ENCODE data around the gene FAM3B.

The FAM3B gene

DNA sequence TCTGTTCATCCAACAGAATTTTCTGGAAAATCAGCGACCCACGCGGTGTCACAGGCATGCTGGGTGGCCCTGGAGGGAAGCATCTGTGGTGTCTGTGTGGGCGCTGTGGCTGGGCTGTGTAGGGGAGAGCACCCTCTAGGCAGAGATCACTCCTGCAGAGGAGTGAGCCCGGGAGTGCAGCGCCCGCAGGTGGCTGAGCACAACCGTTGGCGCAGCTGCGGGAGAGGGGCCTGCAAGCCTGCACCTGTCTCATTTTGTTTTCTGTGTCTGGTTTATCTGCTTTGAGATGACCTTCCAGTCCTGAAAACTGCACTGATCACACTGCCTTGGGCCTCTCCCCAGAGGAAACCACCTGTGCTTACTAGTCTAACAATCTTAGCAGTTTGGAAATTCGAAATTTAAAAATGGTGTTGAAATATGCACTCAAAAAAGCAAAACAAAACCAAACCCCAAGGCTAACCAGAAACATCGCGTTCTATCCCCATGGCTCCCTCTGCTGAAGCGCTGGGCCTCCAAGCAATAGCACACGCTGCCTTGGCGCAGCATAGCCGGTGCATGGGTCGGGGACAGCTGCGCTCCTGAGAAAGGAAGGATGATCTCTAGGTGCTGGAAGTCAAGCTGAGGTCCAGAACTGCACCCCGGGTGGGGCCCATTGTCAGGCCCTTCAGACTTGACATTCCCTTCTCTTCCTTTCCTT, 4.8 kb downstream of the FAM3B start:
- DNase-seq: no peak

DNA sequence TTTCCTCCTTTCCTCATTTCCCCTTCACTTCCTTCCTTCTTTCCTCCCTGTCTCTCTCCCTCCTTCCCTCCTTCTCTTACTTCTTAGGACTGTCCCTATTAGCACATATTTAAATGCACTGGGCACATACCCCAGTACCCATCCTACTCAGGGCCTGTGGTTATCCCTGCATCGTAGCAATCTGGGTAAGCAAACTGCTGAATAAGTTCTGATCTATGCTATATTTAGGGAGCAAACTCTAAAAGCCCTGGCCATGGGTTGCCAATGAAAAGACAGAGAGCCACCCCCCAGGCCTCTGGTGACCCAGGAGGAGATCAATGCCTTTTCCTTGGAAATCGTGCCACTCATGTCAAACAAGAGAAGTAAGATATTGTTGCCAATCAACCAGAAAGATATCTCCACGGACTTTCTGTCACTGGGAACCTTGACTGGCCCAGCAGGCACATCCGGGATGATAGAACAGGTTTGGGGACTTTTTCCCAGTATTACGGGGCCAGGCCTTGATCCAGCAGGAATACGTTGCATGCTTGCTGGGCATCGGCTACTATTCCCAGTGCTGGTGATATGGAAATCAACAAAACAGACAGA, 5.4 kb downstream of the FAM3B start:
- no peak for DNase-seq

DNA sequence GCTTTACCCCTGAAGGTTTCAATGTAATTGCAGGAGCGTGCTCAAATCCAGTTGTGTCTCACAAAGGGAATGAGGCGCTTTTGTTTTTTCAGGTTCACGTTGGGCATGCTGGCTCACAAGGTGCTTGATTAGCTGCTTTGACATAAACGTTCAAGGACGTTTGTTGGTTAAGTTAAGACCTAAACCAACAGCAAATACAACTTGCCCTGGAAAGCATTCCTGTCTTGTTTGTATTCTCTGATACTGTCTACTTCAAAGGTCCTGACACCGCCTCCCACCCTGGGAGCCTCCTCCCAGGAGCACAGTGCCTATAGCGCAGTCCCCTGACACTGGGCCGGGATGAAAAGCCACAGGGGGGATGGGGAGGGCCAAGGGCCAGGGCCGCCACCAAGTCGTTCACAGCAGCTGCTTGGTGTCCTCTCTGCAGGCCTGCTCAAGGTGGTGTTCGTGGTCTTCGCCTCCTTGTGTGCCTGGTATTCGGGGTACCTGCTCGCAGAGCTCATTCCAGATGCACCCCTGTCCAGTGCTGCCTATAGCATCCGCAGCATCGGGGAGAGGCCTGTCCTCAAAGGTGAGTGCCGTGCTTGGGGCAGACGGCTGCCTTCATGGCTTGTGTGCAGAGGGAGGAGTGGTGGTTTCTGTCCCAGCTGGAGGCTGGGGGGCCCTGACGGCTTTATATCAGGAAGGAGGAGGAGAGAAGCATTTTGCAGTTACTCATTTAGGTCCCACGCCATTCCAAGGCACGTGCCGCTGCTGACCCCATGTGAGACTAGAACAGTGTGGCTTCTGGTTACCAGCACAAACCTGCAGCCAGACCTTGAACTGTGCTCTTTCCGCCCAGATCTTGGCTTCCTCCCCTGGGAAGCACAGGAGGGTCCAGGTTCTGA, 6.1 kb downstream of the FAM3B start:
- no peak for DNase-seq

DNA sequence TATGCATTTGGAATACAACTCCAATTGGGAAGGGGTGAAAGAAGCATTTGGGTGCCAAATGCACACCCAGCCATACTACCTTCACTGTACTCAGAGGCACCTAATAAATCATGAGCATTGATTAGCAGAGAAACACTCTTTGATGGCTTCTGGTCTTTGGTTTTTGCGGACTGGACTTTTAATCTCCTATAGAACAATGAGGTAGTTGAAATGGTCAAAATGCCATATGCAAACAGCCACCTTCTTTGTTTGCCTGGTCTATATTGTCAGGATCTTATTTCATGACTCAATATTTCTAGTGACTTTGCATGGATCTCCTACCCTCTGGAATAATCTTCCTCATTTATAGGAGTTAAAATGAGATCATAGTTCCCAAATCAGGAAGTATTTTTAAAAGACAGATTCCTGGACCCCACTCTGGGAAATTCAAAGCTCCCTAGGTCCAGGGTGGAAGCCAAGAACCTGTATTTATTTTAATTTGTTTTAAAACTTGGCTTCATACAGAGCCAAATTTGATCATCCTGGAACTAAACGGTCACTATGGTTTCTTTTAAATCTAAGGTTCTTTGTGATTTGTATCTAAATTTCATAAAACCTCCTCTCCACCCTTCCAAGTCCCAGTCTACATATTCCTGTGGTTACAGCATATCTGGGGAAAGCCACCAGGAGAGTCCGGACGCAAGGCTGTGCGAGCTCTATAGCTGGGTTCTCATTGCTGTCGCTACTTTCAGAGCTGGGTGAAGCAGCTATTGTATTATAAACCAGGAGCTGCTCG, 8.7 kb downstream of the FAM3B start:
- DNase-seq: no peak

DNA sequence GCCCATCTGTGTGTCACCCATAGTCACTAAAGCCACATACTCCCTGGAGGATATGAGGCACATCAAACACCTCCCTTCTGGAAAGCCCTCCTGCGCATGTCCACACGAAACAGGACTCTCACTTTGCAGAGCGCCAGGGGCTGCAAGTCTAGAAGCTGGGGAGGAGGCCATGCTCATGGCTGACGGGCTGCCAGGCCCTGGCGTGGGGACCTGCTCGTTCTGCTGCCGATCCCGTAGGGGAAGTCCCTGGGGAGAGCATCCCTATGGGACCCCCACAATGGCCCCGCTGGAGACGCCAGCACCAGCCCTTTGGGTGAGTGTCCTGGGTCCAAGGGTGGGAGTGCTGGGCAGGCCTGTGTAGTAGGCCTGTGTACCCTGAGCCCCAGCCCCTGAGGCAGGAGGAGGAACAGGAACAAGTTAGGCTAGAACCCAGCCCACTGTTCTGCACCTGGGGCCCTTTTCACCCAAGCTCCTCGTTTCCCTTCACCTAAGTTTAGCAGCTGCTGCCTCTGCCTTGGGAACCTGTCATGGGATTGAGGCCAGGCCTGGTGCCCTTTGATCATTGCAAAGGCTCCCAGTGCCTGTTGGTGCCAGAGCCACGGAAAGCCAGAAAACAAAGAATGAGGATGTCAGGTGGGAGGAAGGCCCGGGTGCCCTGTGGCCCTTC, 9.9 kb downstream of the FAM3B start:
- DNase-seq: no peak

DNA sequence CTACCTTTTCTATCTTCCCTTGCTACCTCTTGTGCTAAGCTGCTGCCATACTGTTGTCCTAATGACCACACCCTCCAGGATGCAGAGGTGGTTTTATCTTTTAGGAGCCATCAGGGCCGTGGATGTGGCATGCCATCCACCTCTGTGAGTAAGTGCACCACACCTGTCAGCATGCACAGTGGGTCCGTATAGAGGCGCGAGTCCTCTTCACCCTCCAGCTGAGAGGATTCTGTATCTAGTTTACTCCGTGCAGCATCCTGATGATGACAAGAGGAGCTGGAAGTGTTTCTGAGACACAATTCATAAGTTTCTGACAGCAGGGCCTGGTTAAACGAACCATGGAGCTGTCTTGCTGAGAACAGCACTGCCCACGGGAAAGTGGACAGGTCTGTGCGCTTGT, 11.2 kb downstream of the FAM3B start:
- no peak for DNase-seq

DNA sequence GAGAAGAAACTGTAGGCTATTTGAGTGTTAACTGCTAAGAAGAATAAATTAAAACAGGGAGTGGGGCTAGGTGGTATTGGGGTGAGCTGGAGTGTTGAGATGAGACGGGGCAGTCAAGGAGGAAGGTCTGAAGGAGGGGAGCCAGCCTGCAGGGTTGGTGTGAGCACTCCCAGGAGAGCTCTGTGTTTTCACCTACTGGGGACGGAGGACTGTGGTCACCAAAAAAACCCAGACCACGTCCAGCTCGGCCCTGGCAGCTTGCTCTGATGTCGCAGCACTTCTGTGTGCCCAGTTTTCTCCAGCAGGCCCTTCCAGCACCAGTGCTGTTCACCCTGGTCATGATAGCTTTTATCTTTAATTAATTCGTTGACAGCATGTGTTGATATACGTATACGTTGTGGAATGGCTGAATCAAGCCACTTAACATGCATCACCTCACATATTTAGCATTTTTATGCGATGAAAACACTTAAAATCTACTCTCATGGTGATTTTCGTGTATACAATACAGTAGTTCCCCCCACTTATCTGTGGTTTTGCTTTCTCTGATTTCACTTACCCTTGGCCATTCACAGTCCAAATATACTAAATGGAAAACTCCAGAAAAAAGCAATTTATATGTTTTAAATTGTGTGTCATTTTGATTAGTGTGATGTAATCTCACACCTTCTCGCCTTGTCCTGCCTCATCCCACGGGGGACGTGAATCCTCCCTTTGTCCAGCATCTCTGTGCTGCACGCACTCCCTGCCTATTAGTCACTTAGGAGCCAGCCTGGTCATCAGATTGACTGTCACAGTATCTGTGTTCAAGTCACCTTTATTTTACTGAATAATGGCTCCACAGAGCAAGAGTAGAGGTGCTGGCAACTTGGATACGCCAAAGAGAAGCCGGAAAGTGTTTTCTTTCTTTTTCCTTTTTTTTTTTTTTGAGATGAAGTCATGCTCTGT, 12.3 kb downstream of the FAM3B start:
- no peak for DNase-seq

DNA sequence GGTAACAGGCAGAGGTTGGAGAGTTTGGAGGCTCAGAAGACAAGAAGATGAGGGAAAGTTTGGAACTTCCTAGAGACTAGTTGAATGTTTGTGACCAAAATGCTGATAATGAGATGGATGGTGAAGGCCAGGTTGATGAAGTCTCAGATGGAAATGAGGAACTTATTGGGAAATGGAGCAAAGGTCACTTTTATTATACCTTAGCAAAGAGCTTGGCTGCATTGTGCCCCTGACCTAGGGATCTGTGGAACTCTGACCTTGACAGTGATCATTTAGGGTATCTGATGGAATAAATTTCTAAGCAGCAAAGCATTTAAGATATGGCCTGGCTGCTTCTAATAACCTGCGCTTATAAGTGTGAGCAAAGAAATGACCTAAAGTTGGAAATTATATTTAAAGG, 17.2 kb downstream of the FAM3B start:
- DNase-seq: no peak

DNA sequence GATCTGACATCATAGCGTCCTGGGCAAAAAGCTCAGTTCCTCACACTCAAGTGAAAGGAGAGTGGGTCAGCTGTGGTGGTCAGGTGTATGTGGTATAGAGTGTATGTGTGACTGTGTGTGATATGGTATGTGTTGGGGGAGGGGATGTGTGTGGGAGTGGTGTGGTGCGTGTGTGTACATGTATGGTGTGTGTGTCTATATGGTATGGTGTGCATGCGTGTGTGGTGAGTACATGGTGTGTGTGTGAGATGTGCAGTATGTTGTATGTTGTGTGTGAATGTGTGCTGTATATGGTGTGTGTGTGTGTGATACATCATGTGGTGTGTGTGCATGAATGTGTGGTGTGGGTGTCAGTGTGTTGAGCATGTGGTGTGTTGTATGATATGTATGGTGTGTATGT, 20.9 kb downstream of the FAM3B start:
- no peak for DNase-seq

DNA sequence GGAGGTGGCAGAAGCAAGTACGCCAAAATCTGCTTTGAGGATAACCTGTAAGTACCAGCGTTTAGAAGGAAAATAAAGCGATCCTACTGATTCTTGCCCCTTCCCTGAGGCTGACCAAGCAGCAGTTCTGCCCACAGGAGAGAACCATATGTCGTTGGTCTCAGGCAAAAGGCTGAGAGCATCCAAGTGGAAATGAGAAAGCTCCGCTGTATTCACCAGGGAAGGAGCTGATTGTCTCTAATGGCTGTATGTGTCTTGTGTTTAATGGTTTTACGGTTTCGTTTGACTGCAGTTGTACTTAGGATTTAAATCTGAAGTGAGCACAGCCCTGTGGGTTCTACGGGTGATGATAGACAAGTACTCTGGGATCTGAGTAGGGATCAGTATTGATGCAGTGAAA, 21.9 kb downstream of the FAM3B start:
- DNase-seq: no peak

DNA sequence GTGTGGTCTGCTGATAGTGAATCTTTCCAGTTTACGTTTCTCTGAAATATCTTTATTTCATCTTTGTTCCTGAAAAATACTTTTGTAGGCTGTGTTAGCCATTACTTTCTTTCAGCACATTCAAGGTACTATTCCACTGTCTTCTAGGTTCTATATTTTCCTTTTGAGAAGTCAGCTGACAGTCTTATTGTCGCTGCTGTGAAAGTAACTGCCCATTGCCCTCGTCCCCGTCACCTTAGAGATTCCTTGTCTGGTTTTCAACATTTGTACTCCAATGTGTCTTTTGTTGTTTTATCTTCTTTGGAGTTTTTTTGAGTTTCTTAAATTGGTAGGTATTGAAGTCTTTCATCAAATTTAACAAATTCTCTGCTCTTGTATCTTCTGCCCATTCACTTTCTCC, 25.4 kb downstream of the FAM3B start:
- DNase-seq: no peak

DNA sequence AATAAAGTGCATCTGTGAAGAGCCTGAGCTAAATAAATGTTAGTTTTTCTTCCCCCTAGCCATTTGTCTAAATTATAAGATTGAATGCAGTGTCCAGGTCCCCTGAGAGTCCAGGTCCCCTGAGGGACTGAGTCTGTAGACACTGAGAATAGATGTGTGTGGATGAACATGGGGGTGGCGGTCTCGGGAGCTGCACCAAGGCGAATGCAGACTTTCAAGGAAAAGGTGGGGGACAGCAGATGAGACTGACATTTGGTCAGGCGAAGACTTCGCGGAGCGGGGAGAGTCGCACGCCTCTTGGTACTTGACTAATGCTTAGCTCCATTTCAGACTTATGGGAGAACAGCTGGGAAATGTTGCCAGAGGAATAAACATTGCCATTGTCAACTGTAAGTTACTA, 27.5 kb downstream of the FAM3B start:
- DNase-seq: no peak

DNA sequence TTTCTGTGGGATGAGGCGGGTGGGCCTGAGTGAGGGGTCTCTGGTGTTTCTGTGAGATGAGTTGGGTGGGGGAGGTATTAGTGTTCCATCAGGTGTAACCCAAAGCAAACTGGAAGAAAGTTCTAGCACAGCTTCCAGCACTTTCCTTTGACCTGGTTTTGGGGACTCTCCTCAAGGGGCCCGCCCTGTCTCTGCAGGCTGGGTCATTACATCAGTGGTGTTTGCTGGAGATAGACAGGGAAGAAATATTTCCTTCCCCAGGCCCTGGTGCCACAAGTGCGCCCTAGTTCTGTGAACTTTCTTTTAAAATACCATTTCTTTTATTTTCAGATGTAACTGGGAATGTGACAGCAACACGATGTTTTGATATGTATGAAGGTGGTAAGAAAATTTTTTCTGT, 28.8 kb downstream of the FAM3B start:
- DNase-seq: no peak

DNA sequence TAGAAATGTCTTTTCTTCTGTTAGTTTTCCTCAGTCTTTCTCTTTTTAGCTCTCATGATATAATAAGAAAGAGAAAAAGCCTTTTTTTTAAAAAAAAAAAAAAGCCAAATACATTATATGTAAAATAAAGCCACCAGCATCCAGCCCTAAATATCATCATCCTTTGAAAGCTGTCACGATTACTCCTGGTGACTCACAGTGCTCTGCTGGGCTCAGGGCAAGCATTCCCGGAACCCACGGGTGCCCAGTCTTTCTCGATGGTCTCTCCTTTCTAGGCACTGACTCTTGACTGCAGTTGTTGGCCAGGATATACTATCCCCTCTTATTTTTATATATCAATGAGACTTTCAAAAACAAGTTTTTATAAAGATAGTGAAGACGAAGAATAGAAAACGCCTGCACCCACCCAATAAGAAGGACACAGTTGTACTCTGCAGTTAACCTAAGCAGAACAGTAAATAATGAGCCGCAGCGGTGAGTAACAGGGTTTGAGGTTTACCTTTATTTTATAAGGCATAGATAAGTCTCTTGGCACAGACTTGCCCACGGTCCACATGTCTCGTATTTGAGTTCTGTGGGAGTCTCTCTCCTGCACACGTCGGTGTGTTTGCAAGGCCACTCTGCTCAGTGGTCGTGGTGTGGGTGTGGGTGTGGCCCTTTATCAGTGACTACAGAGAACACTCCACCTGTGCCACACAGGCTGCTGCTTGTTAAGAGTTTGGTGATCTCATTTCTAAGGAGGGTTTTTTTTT, 29.5 kb downstream of the FAM3B start:
- no peak for DNase-seq

DNA sequence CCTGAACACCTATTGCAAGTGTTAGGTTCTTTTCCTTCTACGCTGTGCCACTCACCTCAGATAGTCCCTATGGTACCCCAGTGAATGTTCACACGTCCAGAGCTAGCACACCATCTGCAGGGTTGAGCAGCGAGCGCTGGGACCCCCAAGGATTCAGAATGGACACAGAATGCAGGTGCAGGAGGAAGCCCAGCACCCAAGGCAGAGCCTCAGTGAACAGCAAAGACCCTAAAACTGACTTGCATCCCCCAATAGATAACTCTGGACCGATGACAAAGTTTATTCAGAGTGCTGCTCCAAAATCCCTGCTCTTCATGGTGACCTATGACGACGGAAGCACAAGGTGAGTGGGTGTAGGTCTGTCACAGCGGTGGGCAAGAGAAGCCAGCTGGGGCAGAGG, 30.2 kb downstream of the FAM3B start:
- DNase-seq: no peak

DNA sequence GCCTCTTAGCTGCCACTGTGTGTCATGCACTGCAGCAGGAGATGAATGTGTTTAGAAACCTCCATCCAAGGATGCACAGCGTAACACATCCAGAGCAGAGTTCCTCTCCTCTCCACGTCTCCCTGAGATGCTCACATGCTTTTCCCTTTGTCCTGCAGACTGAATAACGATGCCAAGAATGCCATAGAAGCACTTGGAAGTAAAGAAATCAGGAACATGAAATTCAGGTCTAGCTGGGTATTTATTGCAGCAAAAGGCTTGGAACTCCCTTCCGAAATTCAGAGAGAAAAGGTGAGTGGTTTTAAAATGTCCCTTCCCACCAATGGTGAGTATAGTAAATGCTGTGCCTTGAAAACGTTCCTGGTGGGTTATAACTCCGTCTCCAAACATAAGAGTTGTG, 31.8 kb downstream of the FAM3B start:
- no peak for DNase-seq

DNA sequence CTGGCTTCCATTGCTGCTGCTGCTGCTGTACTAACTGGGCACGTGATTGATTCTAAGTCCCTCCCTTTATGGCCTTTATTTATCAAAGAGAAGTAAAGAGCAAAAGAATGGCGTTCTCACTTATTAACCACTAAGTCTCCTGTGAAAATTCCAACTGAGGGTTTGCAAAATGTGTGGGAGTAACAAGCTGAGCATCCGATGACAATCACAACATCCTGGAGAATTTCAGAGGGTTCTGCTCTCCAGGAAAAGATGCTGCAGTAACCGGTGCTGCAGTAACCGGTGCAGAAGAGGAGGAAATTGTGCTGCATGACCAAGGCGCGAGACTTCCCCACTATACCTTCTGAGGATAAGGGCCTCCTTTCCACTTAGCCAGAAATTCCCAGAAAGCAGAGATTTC, 32.5 kb downstream of the FAM3B start:
- no peak for DNase-seq

DNA sequence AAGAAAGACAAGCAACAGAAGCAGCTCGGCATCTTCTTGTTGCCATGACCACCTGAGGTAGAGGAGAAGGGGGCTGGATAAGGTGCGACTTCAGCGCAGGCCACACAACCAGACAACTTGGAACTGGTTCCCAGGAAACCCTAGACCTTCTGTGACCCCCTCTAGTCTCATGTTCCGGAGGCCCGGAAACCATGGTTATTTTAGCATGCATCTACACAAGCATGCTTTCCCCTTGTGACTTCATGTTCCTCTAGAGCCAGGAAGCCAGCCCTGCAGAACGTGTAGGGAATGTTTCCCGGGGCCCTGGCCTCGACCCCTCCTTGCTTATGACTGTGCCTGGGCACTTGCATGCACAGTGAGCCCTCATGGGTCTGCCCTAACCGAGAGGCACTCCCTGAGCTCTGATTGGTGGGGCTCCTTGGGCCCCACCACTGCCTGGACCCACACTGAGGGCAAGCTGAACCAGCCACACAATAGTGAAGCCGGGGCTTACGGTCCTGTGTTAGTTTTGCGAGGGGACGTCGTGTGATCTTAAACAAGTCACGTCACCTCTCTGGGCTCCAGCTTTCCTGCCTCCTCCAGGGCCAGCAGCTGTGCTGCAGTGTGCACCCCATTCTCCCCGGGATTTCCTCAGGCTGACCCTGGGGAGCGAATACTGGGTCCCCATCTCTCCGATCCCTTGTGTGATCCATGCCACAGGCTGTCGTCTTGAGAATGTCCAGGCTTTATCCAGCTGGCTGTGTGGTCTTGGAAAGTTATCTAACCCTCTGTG, 33.2 kb downstream of the FAM3B start:
- DNase-seq: no peak

DNA sequence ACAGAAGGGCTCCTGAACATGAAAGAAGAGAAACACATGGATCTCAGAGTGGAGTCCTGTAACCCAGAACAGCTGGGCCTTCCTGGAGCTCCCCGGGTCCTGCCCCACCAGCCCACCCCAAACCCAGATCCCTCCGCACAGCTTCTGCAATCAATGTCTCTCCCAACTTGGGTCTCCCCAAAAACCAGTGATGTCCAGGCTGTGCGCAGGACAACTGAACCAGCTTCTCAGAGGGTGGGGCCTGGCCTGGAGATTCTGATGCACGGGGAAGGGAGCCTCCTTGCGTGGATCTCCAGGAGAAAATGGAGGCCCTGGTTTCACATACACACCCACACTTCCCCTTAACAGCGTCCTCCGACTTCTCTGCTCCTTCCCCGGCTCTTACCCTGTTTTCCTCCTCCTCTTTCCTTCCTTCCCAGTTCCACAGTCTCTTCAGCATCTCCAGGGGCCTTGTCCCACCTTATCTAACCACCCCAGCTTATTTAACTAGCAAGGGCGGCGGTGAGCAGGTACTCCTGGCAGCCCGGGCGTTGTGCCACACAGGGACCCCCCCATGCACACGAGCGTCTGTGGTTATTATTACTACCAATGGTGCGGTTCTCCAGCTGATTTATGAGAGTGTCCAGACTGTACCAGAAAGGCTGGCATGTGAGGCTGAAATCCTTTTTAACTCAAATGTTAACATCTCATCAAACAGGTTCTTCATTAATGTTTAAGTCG, 34.0 kb downstream of the FAM3B start:
- no peak for DNase-seq
